ENCODE results near the gene FAXDC2.
A peak's percentile ranks its signal among the peaks of the same experiment; 100 is the strongest.
"Not testable (repeated sequence)": the region's sequence is repeated elsewhere in the genome, so short reads cannot be mapped to it uniquely, and the experiment has no call there.

FAXDC2 gene

GRCh38 chr5:154832804-154833203 lies 17.6 kb downstream of the FAXDC2 start:
- not testable (repeated sequence) for H3K4me1 ChIP-seq (ENCODE audit: control insufficient read depth, low read depth, low read length); H3K18ac ChIP-seq (ENCODE audit: low read length); H3K4ac ChIP-seq (ENCODE audit: low read depth, low read length); DNase-seq; H3K79me2 ChIP-seq (ENCODE audit: control insufficient read depth, insufficient read depth, low read length); H3K36me3 ChIP-seq (ENCODE audit: control insufficient read depth, insufficient read depth, low read length); H4K5ac ChIP-seq (ENCODE audit: low read length); H2BK15ac ChIP-seq (replicated peaks; ENCODE audit: low read depth); H3K56ac ChIP-seq (ENCODE audit: low read length); H2AK5ac ChIP-seq (ENCODE audit: low read length); H3K9ac ChIP-seq (ENCODE audit: low read length); H3K4me2 ChIP-seq (ENCODE audit: low read length); H4K8ac ChIP-seq (ENCODE audit: low read depth, low read length); H2BK5ac ChIP-seq (ENCODE audit: low read length); H3K4me3 ChIP-seq (ENCODE audit: low read length); H3K27ac ChIP-seq (ENCODE audit: low read depth, low read length); H3K27me3 ChIP-seq (ENCODE audit: insufficient read depth, low read length, poor library complexity); H2BK120ac ChIP-seq (ENCODE audit: low read depth, low read length); H3K79me1 ChIP-seq (ENCODE audit: low read length); H3K23ac ChIP-seq (ENCODE audit: low read length)
- WGBS (ENCODE audit: extremely low coverage, insufficient coverage, low lambda C conversion rate) = no CpG with 5 or more reads among the region's 3 CpGs

GRCh38 chr5:154831451-154831850 lies 19.0 kb downstream of the FAXDC2 start:
- no peak overlapping the region for H3K9ac ChIP-seq (ENCODE audit: low read length)
- H2BK5ac ChIP-seq (ENCODE audit: low read length) = no peak overlapping the region
- no peak overlapping the region for H2BK15ac ChIP-seq (replicated peaks; ENCODE audit: low read depth)
- H3K79me2 ChIP-seq (ENCODE audit: control insufficient read depth, insufficient read depth, low read length) = no peaks in the 10 kb centered on the region
- H4K8ac ChIP-seq (ENCODE audit: low read depth, low read length) = no peak overlapping the region
- H3K4ac ChIP-seq (ENCODE audit: low read depth, low read length) = no peak overlapping the region
- DNase-seq = no peak
- H3K56ac ChIP-seq (ENCODE audit: low read length) = no peak overlapping the region
- H2BK120ac ChIP-seq (ENCODE audit: low read depth, low read length) = no peak overlapping the region
- no peak overlapping the region for H3K4me2 ChIP-seq (ENCODE audit: low read length)
- no CpG with 5 or more reads among the region's 7 CpGs for WGBS (ENCODE audit: extremely low coverage, insufficient coverage, low lambda C conversion rate)
- H4K5ac ChIP-seq (ENCODE audit: low read length) = no peak overlapping the region
- H3K4me3 ChIP-seq (ENCODE audit: low read length) = no peak overlapping the region
- H3K18ac ChIP-seq (ENCODE audit: low read length) = no peak overlapping the region
- peaks cover 4% of the 10 kb centered on the region for H3K4me1 ChIP-seq (ENCODE audit: control insufficient read depth, low read depth, low read length)
- peaks cover 4% of the 10 kb centered on the region for H3K36me3 ChIP-seq (ENCODE audit: control insufficient read depth, insufficient read depth, low read length)
- no peak overlapping the region for H2AK5ac ChIP-seq (ENCODE audit: low read length)
- H3K23ac ChIP-seq (ENCODE audit: low read length) = no peak overlapping the region
- no peaks in the 10 kb centered on the region for H3K79me1 ChIP-seq (ENCODE audit: low read length)
- H3K27me3 ChIP-seq (ENCODE audit: insufficient read depth, low read length, poor library complexity) = no peaks in the 10 kb centered on the region
- H3K27ac ChIP-seq (ENCODE audit: low read depth, low read length) = no peak overlapping the region

DNA sequence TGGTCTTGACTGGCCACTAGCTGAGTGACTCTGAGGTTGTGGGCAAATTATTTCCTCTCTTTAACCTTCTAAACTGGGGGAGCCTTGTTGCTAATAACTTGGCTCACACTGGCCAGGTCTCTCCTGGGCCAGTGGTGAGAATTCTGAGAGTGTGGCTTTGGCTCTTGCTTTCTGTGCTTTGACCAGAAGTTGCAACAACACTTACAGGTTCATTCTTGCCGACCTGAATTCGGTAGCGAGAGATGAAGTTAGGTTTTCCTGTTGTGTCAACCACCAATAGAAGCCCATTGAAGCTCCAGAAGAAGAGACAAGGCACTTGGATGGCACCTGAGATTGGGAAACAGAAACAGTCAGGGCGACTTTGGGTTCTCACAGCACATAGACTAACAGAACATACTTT lies 19.8 kb downstream of the FAXDC2 start:
- Histone ChIP-seq H3K79me2 (ENCODE audit: control insufficient read depth, insufficient read depth, low read length) (no peaks in the 10 kb centered on the region), H3K23ac (ENCODE audit: low read length) (no peak overlapping the region), H2BK120ac (ENCODE audit: low read depth, low read length) (no peak overlapping the region), H3K56ac (ENCODE audit: low read length) (no peak overlapping the region), H3K27ac (ENCODE audit: low read depth, low read length) (no peak overlapping the region), H3K4me3 (ENCODE audit: low read length) (no peak overlapping the region), H2BK15ac (replicated peaks; ENCODE audit: low read depth) (no peak overlapping the region), H3K18ac (ENCODE audit: low read length) (no peak overlapping the region), H3K4me1 (ENCODE audit: control insufficient read depth, low read depth, low read length) (peaks cover 4% of the 10 kb centered on the region), H3K79me1 (ENCODE audit: low read length) (no peaks in the 10 kb centered on the region), H2BK5ac (ENCODE audit: low read length) (no peak overlapping the region), H4K5ac (ENCODE audit: low read length) (no peak overlapping the region), H4K8ac (ENCODE audit: low read depth, low read length) (no peak overlapping the region), H3K36me3 (ENCODE audit: control insufficient read depth, insufficient read depth, low read length) (peaks cover 4% of the 10 kb centered on the region), H2AK5ac (ENCODE audit: low read length) (no peak overlapping the region), H3K9ac (ENCODE audit: low read length) (no peak overlapping the region), H3K4ac (ENCODE audit: low read depth, low read length) (no peak overlapping the region), H3K4me2 (ENCODE audit: low read length) (no peak overlapping the region), H3K27me3 (ENCODE audit: insufficient read depth, low read length, poor library complexity) (no peaks in the 10 kb centered on the region)
- WGBS (ENCODE audit: extremely low coverage, insufficient coverage, low lambda C conversion rate) = no CpG with 5 or more reads among the region's 4 CpGs
- no peak for DNase-seq

GRCh38 chr5:154830219-154830595 lies 20.2 kb downstream of the FAXDC2 start:
- Histone ChIP-seq H3K4me3 (ENCODE audit: low read length) (no peak overlapping the region), H3K56ac (ENCODE audit: low read length) (no peak overlapping the region), H3K23ac (ENCODE audit: low read length) (no peak overlapping the region), H3K4me1 (ENCODE audit: control insufficient read depth, low read depth, low read length) (peaks cover 4% of the 10 kb centered on the region), H3K4me2 (ENCODE audit: low read length) (no peak overlapping the region), H2AK5ac (ENCODE audit: low read length) (no peak overlapping the region), H2BK15ac (replicated peaks; ENCODE audit: low read depth) (no peak overlapping the region), H2BK120ac (ENCODE audit: low read depth, low read length) (no peak overlapping the region), H3K79me1 (ENCODE audit: low read length) (no peaks in the 10 kb centered on the region), H4K8ac (ENCODE audit: low read depth, low read length) (no peak overlapping the region), H3K36me3 (ENCODE audit: control insufficient read depth, insufficient read depth, low read length) (peaks cover 4% of the 10 kb centered on the region), H3K27ac (ENCODE audit: low read depth, low read length) (no peak overlapping the region), H4K5ac (ENCODE audit: low read length) (no peak overlapping the region), H3K4ac (ENCODE audit: low read depth, low read length) (no peak overlapping the region), H2BK5ac (ENCODE audit: low read length) (no peak overlapping the region), H3K9ac (ENCODE audit: low read length) (no peak overlapping the region), H3K18ac (ENCODE audit: low read length) (no peak overlapping the region), H3K27me3 (ENCODE audit: insufficient read depth, low read length, poor library complexity) (no peaks in the 10 kb centered on the region), H3K79me2 (ENCODE audit: control insufficient read depth, insufficient read depth, low read length) (no peaks in the 10 kb centered on the region)
- WGBS (ENCODE audit: extremely low coverage, insufficient coverage, low lambda C conversion rate) = no CpG with 5 or more reads among the region's 7 CpGs
- no peak for DNase-seq

DNA sequence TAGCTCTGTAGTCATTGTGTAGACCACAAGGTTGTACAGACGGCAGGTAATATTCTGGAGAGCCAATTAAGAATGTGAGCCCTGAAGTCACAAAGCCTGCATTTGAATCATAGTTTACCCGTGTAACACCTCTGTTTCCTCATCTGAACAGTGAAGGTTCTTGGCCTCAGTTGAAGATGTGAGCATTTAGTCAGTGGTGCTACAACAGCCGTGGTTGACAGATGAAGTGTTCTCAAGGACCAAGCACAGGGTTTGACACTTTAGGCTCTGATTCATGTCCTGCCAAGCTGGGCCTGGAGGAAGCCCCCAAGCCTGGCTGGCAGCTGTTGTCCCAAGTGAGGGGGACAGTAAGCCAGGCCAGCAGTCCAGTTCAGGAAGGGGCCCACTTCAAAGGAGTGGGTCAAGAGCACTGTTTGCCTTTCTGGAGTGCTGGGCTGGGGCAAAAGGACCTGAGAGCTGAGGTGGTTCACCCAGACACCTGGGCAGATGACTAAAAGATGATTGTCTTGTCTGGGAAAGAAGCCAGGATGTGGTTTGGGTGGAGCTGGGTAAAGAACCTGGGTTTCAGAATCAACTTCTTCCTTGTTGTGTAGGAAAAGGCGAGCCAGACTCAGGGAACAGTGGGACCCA lies 20.7 kb downstream of the FAXDC2 start:
- DNase-seq = no peak

GRCh38 chr5:154829181-154829588 lies 21.2 kb downstream of the FAXDC2 start:
- H2BK5ac ChIP-seq (ENCODE audit: low read length) = no peak overlapping the region
- no peaks in the 10 kb centered on the region for H3K4me1 ChIP-seq (ENCODE audit: control insufficient read depth, low read depth, low read length)
- H4K5ac ChIP-seq (ENCODE audit: low read length) = no peak overlapping the region
- no peak overlapping the region for H3K27ac ChIP-seq (ENCODE audit: low read depth, low read length)
- no peak overlapping the region for H3K9ac ChIP-seq (ENCODE audit: low read length)
- no peak overlapping the region for H3K23ac ChIP-seq (ENCODE audit: low read length)
- H3K4me3 ChIP-seq (ENCODE audit: low read length) = no peak overlapping the region
- H4K8ac ChIP-seq (ENCODE audit: low read depth, low read length) = no peak overlapping the region
- peaks cover 4% of the 10 kb centered on the region for H3K36me3 ChIP-seq (ENCODE audit: control insufficient read depth, insufficient read depth, low read length)
- H2BK15ac ChIP-seq (replicated peaks; ENCODE audit: low read depth) = no peak overlapping the region
- no peaks in the 10 kb centered on the region for H3K79me1 ChIP-seq (ENCODE audit: low read length)
- H3K27me3 ChIP-seq (ENCODE audit: insufficient read depth, low read length, poor library complexity) = no peaks in the 10 kb centered on the region
- peak; percentile 65 for DNase-seq
- no CpG with 5 or more reads among the region's 2 CpGs for WGBS (ENCODE audit: extremely low coverage, insufficient coverage, low lambda C conversion rate)
- H3K4ac ChIP-seq (ENCODE audit: low read depth, low read length) = no peak overlapping the region
- no peak overlapping the region for H3K18ac ChIP-seq (ENCODE audit: low read length)
- H3K4me2 ChIP-seq (ENCODE audit: low read length) = no peak overlapping the region
- H3K79me2 ChIP-seq (ENCODE audit: control insufficient read depth, insufficient read depth, low read length) = no peaks in the 10 kb centered on the region
- H2BK120ac ChIP-seq (ENCODE audit: low read depth, low read length) = no peak overlapping the region
- H3K56ac ChIP-seq (ENCODE audit: low read length) = no peak overlapping the region
- no peak overlapping the region for H2AK5ac ChIP-seq (ENCODE audit: low read length)

More for the DNA sequence above, 20.7 kb downstream of the FAXDC2 start:
- H3K4me3 ChIP-seq (ENCODE audit: low read length) = no peak overlapping the region
- H3K23ac ChIP-seq (ENCODE audit: low read length) = no peak overlapping the region
- peaks cover 4% of the 10 kb centered on the region for H3K36me3 ChIP-seq (ENCODE audit: control insufficient read depth, insufficient read depth, low read length)
- H2AK5ac ChIP-seq (ENCODE audit: low read length) = no peak overlapping the region
- H3K4me1 ChIP-seq (ENCODE audit: control insufficient read depth, low read depth, low read length) = peaks cover 2% of the 10 kb centered on the region
- H3K27ac ChIP-seq (ENCODE audit: low read depth, low read length) = no peak overlapping the region
- H3K79me2 ChIP-seq (ENCODE audit: control insufficient read depth, insufficient read depth, low read length) = no peaks in the 10 kb centered on the region
- H3K4me2 ChIP-seq (ENCODE audit: low read length) = no peak overlapping the region
- WGBS (ENCODE audit: extremely low coverage, insufficient coverage, low lambda C conversion rate) = no CpG with 5 or more reads among the region's 4 CpGs
- H3K4ac ChIP-seq (ENCODE audit: low read depth, low read length) = no peak overlapping the region
- H2BK5ac ChIP-seq (ENCODE audit: low read length) = no peak overlapping the region
- H4K8ac ChIP-seq (ENCODE audit: low read depth, low read length) = no peak overlapping the region
- H2BK120ac ChIP-seq (ENCODE audit: low read depth, low read length) = no peak overlapping the region
- no peak overlapping the region for H3K56ac ChIP-seq (ENCODE audit: low read length)
- no peak overlapping the region for H4K5ac ChIP-seq (ENCODE audit: low read length)
- no peaks in the 10 kb centered on the region for H3K27me3 ChIP-seq (ENCODE audit: insufficient read depth, low read length, poor library complexity)
- no peak overlapping the region for H3K9ac ChIP-seq (ENCODE audit: low read length)
- no peak overlapping the region for H3K18ac ChIP-seq (ENCODE audit: low read length)
- no peaks in the 10 kb centered on the region for H3K79me1 ChIP-seq (ENCODE audit: low read length)
- no peak overlapping the region for H2BK15ac ChIP-seq (replicated peaks; ENCODE audit: low read depth)

All from mesendoderm (in vitro differentiated cells).